H54 (cell line): ENCODE measurements around the gene PRR15L.
"Not testable (repeated sequence)": the region's sequence is repeated elsewhere in the genome, so short reads cannot be mapped to it uniquely, and the experiment has no call there.

ENCODE experiments used
- DNase-seq: peaks from one replicate; pipeline ENCODE4 v3.0.0; 2011; ENCODE audit warnings: low spot score, mixed read lengths; ENCODE audit not compliant: insufficient read length
- FAIRE-seq: peaks from 3 replicates; lab custom pipeline; 2011; peaks lifted over from hg19 to GRCh38; lab: Jason Lieb, UNC
- POLR2A ChIP-seq: IDR thresholded peaks from 2 replicates; pipeline ENCODE4 v1.6.1; 2011; ENCODE audit warnings: low read depth, mild to moderate bottlenecking, low read length

The PRR15L gene

DNA sequence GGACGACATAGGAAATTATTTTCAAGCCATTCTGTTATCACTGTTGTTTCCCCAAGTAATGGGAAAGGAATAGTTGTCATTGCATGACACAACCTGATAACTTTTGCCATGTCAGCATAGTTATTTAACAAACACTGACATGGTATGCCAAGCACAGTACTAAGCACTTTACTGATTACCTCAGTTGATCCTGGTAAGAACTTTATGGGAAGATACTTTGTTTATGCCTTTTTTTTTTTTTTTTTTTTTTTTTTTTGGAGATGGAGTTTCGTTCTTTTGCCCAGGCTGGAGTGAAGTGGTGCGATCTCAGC, 32.0 kb downstream of the PRR15L start:
- DNase-seq (no peak), FAIRE-seq (no peak)
- no peak for TF ChIP-seq POLR2A

DNA sequence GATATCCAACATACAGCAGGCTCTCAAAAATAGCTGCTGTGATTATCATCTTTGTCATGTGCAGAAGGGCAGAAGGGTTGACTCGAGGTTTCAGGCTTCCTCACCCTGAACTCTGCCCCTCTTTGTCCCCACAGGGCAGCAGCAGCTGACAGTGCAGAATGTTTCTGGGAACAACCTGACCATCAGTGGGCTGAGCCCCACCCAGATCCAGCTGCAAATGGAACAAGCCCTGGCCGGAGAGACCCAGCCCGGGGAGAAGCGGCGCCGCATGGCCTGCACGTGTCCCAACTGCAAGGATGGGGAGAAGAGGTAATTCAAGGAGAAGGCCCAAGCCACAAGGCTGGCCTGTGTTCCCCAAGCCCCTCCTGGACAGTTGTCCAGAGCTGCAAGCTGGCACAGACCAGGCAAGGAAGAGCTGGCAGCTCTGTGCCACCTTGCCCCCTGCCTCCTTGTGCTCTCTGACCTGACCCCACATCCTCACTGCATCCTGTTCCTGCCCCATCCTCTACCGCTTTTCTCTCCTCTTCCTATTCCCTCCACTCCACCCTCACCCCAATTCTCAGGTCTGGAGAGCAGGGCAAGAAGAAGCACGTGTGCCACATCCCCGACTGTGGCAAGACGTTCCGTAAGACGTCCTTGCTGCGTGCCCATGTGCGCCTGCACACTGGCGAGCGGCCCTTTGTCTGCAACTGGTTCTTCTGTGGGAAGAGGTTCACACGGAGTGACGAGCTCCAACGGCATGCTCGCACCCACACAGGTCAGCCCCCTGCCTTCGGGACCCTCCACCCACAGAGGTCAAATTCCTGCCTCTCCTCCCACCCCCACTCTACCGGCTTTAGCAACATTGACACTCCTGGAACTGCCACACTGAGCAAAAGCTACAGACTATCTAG, 32.7 kb downstream of the PRR15L start:
- no peak for TF ChIP-seq POLR2A
- DNase-seq (no peak), FAIRE-seq (no peak)

DNA sequence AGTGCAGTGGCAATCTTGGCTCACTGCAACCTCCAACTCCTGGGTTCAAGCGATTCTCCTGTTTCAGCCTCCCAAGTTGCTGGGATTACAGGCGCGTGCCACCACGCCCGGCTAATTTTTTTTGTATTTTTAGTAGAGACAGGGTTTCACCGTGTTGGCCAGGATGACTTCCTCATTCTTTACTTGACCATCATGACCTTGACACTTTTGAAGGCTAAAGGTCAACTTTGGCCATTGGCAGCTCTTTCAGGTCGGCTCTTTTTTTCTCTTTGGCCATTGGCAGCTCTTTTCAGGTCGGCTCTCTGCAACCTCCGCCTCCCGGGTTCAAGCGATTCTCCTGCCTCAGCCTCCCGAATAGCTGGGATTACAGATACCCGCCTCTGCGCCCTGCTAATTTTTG, 37.8 kb downstream of the PRR15L start:
- not testable (repeated sequence) for DNase-seq, FAIRE-seq

DNA sequence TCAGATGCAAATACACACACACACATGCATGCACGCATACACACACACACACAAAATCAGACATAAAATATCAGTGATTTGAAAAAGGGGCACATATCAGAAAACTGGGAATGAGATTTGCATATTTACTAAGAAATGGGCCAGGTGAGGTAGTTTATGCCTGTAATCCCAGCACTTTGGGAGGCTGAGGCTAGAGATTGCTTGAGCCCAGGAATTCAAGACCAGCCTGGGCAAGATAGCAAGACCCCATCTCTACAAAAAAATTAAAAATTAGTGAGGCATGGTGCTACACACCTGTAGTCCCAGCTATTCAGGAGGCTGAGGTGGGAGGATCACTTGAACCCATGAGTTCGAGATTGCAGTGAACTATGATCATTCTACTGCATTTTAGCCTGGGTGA, 38.7 kb downstream of the PRR15L start:
- no peak for DNase-seq
- no peak for TF ChIP-seq POLR2A
- FAIRE-seq: no peak

DNA sequence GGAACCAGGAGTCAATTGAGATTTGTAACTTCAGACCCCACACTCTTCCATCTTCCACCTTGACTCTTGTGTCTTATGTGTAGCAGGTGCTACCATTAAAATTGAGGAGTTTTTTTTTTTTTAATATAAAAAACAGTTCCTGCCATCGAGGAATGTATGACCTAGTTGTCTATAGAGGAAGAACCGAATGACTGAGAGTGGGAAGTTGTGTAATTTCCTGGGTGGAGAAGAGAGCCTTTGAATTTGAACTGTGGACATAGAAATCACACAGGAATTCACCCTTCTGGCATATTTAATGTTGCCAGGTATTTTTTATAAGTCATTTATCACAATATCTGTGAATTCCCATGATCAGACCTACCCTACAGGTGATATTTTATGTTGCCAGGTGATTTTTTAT, 39.7 kb downstream of the PRR15L start:
- no peak for DNase-seq
- no peak for FAIRE-seq
- no peak for TF ChIP-seq POLR2A

DNA sequence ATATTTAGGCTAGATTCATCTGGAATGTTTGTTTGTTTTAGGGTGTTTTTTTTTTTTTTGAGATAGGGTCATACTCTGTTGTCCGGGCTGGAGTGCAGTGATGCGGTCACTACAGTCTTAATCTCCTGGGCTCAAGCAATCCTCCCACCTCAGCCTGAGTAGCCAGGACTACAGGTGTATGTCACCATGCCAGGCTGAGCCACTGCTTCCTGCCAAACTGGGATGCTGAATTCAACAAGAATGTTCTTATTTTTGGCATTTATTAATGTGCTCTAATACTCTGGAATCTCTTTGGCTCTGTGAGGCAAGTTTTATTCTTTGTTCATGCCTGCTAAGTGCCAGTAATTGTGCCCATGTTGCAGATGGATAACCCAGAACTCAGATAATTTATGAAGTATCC, 40.1 kb downstream of the PRR15L start:
- DNase-seq (no peak), FAIRE-seq (no peak)
- no peak for TF ChIP-seq POLR2A

DNA sequence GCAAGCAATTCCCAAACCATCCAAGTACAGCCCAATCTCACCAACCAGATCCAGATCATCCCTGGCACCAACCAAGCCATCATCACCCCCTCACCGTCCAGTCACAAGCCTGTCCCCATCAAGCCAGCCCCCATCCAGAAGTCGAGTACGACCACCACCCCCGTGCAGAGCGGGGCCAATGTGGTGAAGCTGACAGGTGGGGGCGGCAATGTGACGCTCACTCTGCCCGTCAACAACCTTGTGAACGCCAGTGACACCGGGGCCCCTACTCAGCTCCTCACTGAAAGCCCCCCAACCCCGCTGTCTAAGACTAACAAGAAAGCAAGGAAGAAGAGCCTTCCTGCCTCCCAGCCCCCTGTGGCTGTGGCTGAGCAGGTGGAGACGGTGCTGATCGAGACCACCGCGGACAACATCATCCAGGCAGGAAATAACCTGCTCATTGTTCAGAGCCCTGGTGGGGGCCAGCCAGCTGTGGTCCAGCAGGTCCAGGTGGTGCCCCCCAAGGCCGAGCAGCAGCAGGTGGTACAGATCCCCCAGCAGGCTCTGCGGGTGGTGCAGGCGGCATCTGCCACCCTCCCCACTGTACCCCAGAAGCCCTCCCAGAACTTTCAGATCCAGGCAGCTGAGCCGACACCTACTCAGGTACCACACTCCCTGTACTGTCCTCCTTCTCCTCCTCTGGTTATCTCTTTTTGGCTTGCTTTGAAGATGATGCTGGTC, 41.0 kb downstream of the PRR15L start:
- TF ChIP-seq POLR2A: no peak
- FAIRE-seq (no peak), DNase-seq (no peak)

DNA sequence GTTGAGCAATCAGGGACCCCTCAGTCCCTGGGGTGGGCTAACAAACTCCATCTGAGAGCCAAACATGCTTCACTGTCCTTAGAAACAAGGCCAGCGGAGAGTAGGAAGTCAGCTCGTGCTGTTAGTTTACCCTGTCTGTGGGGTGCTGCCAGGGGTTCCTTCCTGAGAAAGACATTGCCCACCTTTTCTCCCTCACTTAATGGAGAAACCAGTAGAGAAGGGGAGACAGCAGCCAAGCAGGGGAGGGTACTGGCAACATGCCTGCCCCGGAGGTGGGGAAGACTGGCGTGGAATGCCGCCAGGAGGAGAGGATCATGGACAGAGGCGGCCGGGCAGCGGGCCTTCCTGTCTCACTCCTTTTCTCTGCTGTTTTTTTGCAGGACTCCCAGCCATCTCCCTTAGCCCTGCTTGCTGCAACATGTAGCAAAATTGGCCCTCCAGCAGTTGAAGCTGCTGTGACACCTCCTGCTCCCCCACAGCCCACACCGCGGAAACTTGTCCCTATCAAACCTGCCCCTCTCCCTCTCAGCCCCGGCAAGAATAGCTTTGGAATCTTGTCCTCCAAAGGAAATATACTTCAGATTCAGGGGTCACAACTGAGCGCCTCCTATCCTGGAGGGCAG, 41.8 kb downstream of the PRR15L start:
- no peak for DNase-seq
- no peak for FAIRE-seq
- no peak for TF ChIP-seq POLR2A

DNA sequence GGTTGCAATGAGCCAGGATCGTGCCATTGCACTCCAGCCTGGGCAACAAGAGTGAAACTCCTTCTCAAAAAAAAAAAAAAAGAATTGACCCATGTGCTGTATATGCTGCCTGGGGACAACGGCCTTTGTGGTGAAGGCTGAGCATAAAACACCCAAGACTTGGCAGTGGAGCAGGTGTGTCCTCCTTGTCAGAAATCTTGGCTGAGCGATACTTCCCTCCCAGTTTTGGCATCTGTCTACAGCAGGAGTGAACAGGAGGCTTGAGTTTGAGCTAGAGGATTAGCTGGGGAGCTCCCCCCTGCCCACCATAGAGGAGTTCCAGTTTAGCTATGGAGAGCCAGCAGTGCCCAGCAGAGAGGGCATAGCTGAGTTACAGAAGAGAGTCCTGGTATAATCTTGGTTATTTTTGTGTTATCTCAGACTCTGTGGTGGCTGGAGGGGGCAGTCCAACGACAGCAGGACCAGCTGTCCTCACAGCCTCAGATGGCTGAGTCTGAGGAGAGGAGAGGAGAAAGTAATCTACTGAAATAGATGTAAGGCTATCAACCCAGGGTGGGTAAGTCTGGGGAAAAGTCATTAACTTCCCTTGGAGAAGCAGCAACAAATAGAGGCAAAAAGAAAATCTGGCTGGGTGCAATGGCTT, 43.3 kb downstream of the PRR15L start:
- no peak for DNase-seq
- TF ChIP-seq POLR2A: no peak
- no peak for FAIRE-seq

DNA sequence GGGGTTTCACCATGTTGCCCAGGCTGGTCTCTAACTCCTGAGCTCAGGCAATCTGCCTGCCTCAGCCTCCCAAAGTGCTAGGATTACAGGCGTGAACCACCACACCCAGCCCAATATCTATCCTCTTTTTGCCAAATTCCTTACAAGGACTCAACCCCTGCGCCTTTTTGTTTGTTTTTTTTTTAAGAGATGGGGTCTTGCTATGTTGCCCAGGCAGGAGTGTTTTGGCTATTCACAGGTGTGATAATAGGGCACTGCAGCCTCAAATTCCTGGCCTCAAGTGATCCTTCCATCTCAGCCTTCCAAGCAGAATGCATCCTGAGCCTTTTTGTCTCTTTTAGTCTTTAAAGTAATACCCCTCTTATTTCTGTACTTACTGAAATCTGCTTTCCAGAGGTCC, 44.6 kb downstream of the PRR15L start:
- FAIRE-seq (no peak), DNase-seq (no peak)
- TF ChIP-seq POLR2A: no peak

DNA sequence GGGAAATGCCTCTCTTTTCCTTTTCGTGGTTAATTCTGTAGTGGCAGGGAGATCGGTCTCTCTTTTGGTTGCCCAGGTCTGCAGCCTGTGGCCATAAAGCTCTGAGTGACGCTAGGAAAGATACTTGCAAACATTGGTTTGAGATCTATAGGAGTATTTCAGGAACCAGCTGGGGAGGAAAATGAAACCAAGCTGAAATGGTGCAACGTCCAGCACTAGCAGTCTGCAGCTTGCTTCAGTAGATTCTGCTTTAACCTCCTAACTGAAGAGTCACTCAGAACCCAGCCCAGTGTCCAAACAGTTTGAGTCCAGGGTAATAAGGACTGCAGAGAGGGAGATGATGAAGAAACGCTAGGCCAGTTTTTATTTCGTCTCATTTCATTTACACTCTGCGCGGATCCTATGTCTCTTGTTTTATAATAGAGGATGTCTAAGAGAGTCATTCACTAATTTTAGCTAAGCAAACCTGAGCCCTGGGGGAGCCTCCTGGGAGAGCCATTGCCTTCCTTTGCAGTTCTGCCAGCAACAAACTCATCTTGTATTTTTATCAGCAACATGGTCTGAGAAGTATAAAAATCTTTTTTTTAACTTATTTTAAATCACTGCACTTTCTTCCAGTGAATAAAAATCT, 49.6 kb downstream of the PRR15L start:
- DNase-seq (no peak), FAIRE-seq (no peak)
- TF ChIP-seq POLR2A: no peak

DNA sequence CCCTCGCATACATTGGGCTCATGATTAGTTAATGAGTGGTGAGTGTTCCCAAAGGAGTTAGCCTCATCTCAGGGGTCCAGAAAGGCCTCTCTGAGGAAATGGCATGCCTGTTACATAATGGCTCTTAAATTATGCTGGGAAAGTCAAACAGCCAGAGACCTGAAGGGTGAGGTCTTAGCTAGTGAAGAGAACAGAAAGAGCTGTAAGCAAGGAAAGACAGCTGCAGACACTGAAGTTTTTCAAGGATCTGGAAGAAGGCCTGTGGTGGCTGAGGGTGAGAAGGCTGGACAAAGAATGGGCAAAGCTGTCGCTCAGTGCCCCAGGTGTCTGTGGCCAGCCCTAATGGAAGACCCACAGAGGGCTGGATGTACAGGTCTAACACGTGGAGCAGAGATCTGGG, 51.2 kb downstream of the PRR15L start:
- FAIRE-seq: no peak
- no peak for DNase-seq
- TF ChIP-seq POLR2A: no peak

DNA sequence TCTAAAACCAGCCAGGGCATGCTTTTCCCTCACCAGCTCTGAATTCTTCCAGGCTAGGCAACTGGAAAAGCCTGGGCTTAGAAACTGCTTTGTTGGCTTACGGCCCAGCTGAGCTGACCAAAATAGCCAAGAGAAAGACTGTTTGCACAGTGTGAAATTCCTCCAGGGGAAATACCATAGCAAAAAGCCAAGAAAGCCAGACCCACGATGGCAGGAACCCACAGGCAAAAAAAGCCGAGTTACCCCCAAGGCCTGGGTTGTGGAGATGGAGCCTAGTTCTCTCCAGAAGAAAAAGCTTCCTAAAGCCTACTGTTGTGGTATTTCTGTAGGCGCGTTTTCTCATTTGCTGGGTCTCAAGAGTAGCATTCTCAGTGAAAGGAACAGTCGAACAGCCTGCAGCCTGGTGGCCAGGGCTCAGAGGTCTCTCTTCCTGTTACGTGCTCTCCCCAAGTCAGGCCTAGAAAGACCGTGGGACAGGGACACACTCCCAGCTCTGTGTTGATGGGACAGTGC, 52.4 kb downstream of the PRR15L start:
- TF ChIP-seq POLR2A: no peak
- FAIRE-seq: no peak
- no peak for DNase-seq

DNA sequence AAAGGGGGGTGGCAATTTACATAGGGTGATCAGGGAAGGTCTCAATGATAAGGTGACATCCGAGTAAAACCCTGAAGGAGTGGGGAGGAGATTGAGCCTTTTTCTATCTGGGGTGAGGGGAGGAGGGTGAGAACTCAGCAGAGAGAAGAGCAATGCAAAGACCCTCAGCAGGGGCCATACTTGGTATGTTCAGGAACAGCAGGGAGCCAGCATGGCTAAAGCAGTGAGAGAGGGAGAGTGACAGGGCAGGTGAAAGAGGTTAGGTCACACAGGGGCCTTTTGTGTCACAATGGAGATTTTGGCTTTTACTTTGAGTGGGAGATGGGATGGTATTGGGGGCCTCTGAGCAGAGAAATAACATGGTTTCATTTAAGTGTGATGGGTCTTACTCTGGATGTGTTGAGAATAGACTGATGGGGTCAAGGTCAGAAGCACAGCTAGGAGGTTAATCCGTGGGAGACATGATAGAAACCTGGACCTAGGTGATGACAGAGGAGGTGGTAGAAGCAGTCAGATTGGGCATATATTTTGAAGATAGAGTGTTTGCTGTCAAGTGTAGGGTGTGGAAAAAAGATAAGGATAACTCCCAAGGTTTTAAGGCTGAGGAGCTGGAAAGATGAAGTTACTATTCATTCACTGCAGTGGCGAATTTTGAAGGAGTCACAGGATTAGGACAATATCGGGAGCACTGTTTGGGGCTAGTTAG, 55.5 kb downstream of the PRR15L start:
- DNase-seq (no peak), FAIRE-seq (no peak)
- TF ChIP-seq POLR2A: no peak
